HG03139 (cell line): Measurements from ENCODE around the gene ACD.

Experiments
- ATAC-seq: cut with Tn5 transposase; IDR thresholded peaks from one replicate; pipeline ENCODE4 v1.9.1; 2021; ENCODE audit not compliant: unreplicated experiment

The ACD gene

GRCh38 chr16:67676516-67676915 lies 16.5 kb upstream of the ACD start:
- ATAC-seq, result no peak

DNA sequence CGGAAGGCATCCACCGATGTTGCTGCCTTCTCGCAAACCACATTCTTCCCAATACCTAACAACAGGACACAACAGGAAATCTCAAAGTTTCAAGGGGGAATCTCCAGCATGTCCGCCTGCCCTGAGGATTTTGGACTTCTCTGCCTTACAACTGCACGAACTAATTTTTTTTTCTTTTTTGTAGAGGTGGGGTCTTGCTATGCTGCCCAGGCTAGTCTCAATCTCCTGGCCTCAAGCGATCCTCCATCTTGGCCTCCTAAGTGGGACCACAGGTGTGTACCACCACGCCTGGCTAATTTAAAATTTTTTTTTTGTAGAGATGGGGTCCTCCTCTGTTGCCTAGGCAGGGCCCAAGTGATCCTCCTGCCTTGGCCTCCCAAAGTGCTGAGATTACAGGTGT lies 15.9 kb upstream of the ACD start:
- no peak for ATAC-seq

DNA sequence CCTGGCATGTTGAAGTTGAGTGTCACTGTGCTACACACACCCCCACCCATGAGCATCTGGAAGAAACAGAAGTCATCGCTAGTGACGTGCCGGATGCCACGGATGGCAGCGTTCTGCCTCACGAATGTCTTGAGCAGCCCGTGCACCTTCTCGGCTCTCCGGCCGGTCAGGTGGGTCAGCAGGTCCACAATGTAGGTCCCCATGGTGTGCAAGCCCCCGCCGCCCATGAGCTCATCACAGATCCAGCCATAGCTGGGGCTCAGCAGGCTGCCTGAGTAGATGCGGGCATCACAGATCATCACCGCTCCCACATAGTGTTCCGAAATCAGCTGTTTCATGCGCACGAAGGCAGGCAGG lies 15.5 kb upstream of the ACD start:
- ATAC-seq, result no peak

- no peak for ATAC-seq
Observed at GRCh38 chr16:67674851-67675578, 15.0 kb upstream of the ACD start.

- ATAC-seq, result no peak
Observed at GRCh38 chr16:67673712-67674580, 13.9 kb upstream of the ACD start.

- no peak for ATAC-seq
Observed at GRCh38 chr16:67672739-67673662, 12.9 kb upstream of the ACD start.

- ATAC-seq, result no peak
Observed at GRCh38 chr16:67672306-67672705, 12.2 kb upstream of the ACD start.

GRCh38 chr16:67669499-67670101 lies 9.5 kb upstream of the ACD start:
- ATAC-seq, result no peak

- ATAC-seq, result no peak
Observed at GRCh38 chr16:67668495-67669157, 8.6 kb upstream of the ACD start.

- ATAC-seq, result peak; percentile 67
Observed at GRCh38 chr16:67667817-67668494, 7.9 kb upstream of the ACD start.

DNA sequence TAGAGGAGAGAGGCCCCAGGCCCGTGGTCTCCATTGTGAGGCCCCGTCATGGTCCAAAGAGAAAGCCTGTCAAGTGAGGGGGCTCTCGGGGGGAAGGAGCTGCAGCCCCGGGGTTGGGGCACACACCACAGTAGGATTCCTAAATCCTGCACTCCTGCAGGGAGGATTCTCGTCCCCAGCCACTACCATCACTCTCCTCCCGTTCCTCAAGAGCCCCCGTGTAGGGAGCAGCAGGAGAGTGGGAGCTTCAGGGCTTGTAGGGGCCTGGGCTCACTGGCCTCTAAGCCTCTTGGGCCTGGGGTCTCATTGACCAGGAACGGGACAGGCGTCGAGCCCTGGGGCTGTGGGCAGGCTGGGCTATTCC lies 7.4 kb upstream of the ACD start:
- ATAC-seq, result no peak

DNA sequence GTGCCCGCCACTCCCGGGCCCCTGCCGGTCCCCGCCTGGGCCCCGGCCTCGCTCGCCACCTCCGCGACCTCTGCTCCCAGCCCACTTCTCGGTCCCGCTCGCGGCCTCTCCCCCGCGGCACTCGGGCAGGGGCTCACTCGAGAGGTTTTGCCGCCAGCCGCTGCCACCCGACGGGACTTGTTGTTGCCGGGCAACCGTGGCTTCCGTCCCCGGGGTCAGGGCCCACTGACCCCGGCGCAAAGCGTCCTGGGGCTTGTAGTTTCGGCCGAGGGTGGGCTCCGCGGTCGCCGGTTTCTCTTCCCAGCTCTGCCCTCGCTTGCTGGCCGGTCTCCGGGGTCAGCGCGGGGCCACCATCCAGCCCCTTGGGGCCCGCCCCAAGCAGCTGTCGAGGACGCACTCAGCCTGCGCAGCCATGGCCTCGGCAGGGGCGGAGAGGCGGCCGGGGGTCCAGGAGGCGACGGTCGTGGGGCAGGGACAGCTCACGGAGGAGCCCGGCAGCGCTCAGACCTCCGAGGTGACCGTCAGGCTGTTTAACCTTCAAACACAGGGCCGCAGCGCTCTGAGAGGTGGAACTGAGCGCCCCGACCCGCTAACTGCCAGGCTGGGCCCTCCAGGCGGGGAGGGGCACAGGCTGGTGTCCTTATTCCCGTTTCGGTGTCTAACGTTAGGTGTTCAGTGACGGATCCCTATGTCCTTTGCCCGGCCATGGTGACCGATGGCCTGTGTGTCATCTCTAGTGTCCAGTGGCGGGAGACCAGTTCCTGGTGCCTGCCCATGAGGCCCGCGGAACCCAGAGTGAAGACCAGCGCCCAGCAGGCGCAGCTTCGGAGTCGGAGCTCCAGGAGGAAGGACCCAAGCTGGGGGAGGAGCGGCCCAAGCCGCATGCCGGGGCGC lies 6.7 kb upstream of the ACD start, which contains the start of the genes C16orf86 and ENKD1:
Gene C16orf86, plus strand, starts transcription at position 256 of the 894 bp plus-strand sequence. Its CDS starts 157 bp downstream, at position 413.
Gene ENKD1, minus strand, starts transcription at position 192 of the 894 bp plus-strand sequence. CDS start 308 bp downstream, outside the sequence.
- peak; percentile 48 for ATAC-seq

DNA sequence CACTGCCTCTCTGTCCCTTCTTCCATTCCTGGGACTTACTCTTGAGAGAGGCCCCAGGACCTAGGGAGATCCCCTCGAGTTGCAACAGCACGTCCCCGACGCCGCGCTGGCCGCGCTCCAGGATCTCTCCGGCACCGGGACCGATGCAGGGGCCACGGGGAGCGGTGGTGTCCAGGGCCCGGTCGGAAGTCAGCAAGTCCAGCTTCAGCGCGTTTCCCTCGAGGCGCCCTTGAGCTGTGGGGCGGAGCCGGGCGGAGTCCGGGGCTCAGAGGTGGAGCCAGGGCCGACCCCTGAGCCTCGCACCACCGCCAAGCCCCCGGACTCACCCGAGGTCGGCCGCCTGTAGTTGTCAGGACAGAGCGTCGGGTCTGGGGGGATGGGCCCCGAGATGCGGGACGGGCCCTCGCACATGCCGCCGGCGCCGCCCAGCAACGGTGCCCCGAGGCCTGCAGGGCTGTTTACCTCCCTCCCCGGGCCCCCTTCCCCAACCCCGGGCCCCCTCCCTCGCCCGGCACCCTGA lies 6.0 kb upstream of the ACD start:
- no peak for ATAC-seq

DNA sequence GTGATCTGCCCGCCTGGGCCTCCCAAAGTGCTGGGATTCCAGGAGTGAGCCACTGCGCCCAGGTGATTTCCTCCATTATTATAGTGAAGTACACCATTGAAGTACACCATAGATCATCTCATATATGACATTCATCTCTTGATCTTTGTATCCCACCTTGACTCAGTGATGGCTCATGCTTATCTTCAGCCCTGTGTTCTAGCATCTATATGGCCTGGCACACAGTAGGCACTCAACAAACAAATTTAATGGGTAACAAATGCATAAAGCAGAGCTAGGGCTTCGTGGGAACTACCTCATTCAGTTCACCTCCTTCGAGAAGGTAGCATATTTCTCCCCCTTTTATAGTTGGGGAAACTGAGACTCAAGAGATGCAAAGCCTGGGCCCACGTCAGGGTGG lies 5.5 kb upstream of the ACD start:
- ATAC-seq, result no peak

- no peak for ATAC-seq
Observed at GRCh38 chr16:67664871-67665270, 4.8 kb upstream of the ACD start.

DNA sequence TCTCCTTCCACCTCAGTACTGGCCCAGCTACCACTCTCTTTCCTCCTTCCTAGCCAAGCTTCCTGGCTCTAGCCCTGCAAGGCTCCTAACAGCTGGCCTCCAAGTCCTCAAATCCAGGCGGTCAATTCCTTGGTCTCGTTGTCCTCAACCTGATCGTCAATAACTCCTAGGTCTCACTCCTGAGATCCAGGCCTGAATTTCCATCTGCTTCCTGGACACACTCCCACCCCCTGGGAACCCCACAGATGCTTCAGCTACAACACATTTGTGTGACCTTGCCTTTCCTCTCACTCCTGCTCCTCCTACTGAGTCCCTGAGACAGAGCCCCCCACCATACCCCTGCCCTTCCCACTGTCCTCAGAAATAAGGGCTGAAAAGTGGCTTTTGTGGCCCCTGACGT lies 4.2 kb upstream of the ACD start:
- no peak for ATAC-seq

- no peak for ATAC-seq
Observed at GRCh38 chr16:67663877-67664222, 3.8 kb upstream of the ACD start.

- no peak for ATAC-seq
Observed at GRCh38 chr16:67663151-67663876, 3.3 kb upstream of the ACD start.
